ENCODE data around the gene APBA2.

DNA sequence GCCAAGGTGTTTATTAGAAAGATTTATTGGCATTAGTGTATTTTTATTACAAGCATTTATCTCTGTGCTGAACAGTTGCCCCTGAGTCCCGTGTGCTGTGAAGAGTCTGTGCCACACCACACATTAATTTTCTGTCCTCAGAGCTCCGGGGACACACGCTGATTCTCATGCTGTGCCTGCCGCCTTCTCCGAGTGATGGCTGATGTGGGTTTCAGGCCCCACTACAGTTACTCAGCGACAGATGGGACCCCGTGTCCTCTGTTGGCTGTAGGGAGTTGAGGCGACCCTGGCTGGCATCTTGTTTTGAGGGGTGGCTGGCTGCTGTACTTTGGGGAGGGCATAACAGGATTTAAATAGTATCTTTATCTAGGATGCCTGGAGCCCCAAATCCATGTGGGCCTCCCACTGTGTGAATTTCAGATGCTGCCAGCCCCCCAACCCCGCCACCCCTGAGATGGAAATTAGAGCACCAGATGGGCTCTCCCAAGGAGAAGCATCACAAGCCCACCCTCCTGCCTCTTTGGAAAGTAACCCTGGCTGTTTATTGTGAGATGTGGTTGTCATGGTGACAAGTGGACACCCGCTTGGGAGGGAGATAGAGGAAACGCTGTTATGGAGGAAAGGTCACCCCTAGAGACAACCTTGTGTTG, 185.6 kb downstream of the APBA2 start:
- TF ChIP-seq, protein P1, sequence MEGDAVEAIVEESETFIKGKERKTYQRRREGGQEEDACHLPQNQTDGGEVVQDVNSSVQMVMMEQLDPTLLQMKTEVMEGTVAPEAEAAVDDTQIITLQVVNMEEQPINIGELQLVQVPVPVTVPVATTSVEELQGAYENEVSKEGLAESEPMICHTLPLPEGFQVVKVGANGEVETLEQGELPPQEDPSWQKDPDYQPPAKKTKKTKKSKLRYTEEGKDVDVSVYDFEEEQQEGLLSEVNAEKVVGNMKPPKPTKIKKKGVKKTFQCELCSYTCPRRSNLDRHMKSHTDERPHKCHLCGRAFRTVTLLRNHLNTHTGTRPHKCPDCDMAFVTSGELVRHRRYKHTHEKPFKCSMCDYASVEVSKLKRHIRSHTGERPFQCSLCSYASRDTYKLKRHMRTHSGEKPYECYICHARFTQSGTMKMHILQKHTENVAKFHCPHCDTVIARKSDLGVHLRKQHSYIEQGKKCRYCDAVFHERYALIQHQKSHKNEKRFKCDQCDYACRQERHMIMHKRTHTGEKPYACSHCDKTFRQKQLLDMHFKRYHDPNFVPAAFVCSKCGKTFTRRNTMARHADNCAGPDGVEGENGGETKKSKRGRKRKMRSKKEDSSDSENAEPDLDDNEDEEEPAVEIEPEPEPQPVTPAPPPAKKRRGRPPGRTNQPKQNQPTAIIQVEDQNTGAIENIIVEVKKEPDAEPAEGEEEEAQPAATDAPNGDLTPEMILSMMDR (IDR thresholded peaks at IDR 0.05) = no peak
- TF ChIP-seq POLR2AphosphoS5 (IDR thresholded peaks at IDR 0.05; ENCODE audit: low read depth, low read length) (no peak), TCF7L2 (IDR thresholded peaks at IDR 0.05; ENCODE audit: low read depth, low read length) (no peak), SIN3A (IDR thresholded peaks at IDR 0.05; ENCODE audit: borderline replicate concordance, insufficient read depth, low read depth, low read length) (no peak)
- TF ChIP-seq, protein P2, sequence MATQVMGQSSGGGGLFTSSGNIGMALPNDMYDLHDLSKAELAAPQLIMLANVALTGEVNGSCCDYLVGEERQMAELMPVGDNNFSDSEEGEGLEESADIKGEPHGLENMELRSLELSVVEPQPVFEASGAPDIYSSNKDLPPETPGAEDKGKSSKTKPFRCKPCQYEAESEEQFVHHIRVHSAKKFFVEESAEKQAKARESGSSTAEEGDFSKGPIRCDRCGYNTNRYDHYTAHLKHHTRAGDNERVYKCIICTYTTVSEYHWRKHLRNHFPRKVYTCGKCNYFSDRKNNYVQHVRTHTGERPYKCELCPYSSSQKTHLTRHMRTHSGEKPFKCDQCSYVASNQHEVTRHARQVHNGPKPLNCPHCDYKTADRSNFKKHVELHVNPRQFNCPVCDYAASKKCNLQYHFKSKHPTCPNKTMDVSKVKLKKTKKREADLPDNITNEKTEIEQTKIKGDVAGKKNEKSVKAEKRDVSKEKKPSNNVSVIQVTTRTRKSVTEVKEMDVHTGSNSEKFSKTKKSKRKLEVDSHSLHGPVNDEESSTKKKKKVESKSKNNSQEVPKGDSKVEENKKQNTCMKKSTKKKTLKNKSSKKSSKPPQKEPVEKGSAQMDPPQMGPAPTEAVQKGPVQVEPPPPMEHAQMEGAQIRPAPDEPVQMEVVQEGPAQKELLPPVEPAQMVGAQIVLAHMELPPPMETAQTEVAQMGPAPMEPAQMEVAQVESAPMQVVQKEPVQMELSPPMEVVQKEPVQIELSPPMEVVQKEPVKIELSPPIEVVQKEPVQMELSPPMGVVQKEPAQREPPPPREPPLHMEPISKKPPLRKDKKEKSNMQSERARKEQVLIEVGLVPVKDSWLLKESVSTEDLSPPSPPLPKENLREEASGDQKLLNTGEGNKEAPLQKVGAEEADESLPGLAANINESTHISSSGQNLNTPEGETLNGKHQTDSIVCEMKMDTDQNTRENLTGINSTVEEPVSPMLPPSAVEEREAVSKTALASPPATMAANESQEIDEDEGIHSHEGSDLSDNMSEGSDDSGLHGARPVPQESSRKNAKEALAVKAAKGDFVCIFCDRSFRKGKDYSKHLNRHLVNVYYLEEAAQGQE (IDR thresholded peaks at IDR 0.05; ENCODE audit: insufficient read depth in 1 of 2, low read depth in 2 of 2, low read length in 1 of 2) = no peak
